GM12878 (cell line): ENCODE data around the gene ZNF672. TPM values are rescaled to one million over a fixed set of nuclear protein-coding genes. Genes with fewer than 3 reads are reported as not detected.

Source experiments
- ATF2 ChIP-seq: IDR thresholded peaks from 2 replicates; pipeline ENCODE4 v1.6.1; 2012; ENCODE audit warnings: low read length, inconsistent platforms
- CREM ChIP-seq: IDR thresholded peaks from 2 replicates; pipeline ENCODE4 v1.6.1; 2014; ENCODE audit warnings: antibody characterized with exemption, low read depth
- ESRRA ChIP-seq: IDR thresholded peaks from 2 replicates; pipeline ENCODE4 v1.6.1; 2012; ENCODE audit warnings: mild to moderate bottlenecking, low read length, improper control_type of control experiment
- ETV6 ChIP-seq, 2 experiments: fragments of 450-650 bp in 1 of 2; IDR thresholded peaks in 1 of 2; conservative IDR thresholded peaks in 1 of 2; 2 replicates each; pipeline ENCODE4 v1.6.1; 2014; ENCODE audit warnings: antibody characterized with exemption in 1 of 2, borderline replicate concordance in 1 of 2, low read depth in 1 of 2, mild to moderate bottlenecking in 1 of 2, moderate library complexity in 1 of 2
- EZH2 ChIP-seq: IDR thresholded peaks from 2 replicates; pipeline ENCODE4 v1.6.1; 2012; ENCODE audit warnings: low read depth, mild to moderate bottlenecking, control low read depth, inconsistent platforms, low read length, borderline replicate concordance; ENCODE audit not compliant: control insufficient read depth
- FOXM1 ChIP-seq: IDR thresholded peaks from 2 replicates; pipeline ENCODE4 v1.6.1; 2012; ENCODE audit warnings: low read depth, mild to moderate bottlenecking, inconsistent platforms, low read length, moderate library complexity
- IKZF1 ChIP-seq: fragments of 450-650 bp; conservative IDR thresholded peaks from 2 replicates; pipeline ENCODE4 v1.6.1; 2017; ENCODE audit warnings: antibody characterized with exemption, mild to moderate bottlenecking
- IKZF2 ChIP-seq, 2 experiments: fragments of 450-650 bp; IDR thresholded peaks; 2 replicates each; pipeline ENCODE4 v1.6.1; 2017; ENCODE audit warnings: mild to moderate bottlenecking in 2 of 2, moderate library complexity in 2 of 2
- KAT2A ChIP-seq: conservative IDR thresholded peaks from 2 replicates; pipeline ENCODE4 v1.6.1; 2011; ENCODE audit warnings: low read depth, low read length; ENCODE audit not compliant: control insufficient read depth
- NR2F1 ChIP-seq: fragments of 450-650 bp; conservative IDR thresholded peaks from 2 replicates; pipeline ENCODE4 v1.6.1; 2017; ENCODE audit warnings: mild to moderate bottlenecking
- POLR2AphosphoS2 ChIP-seq: IDR thresholded peaks from 2 replicates; pipeline ENCODE4 v1.6.1; 2011; ENCODE audit warnings: low read depth, mild to moderate bottlenecking, low read length, improper control_type of control experiment, moderate library complexity
- RAD51 ChIP-seq: fragments of 450-650 bp; IDR thresholded peaks from 2 replicates; pipeline ENCODE4 v1.6.1; 2016; ENCODE audit warnings: moderate library complexity, mild to moderate bottlenecking, inconsistent platforms
- RELB ChIP-seq: fragments of 450-650 bp; IDR thresholded peaks from 2 replicates; pipeline ENCODE4 v1.6.1; 2017; ENCODE audit warnings: low read depth, mild to moderate bottlenecking, moderate library complexity
- SKIL ChIP-seq: fragments of 450-650 bp; IDR thresholded peaks from 2 replicates; pipeline ENCODE4 v1.6.1; 2017; ENCODE audit warnings: mild to moderate bottlenecking, low read depth, inconsistent platforms; ENCODE audit not compliant: poor library complexity, severe bottlenecking
- TCF3 ChIP-seq: IDR thresholded peaks from 2 replicates; pipeline ENCODE4 v1.6.1; 2012; ENCODE audit warnings: low read depth, mild to moderate bottlenecking, low read length, borderline replicate concordance; ENCODE audit not compliant: insufficient read depth
- USF1 ChIP-seq: IDR thresholded peaks from 2 replicates; pipeline ENCODE4 v1.6.1; 2011; ENCODE audit warnings: borderline replicate concordance, low read depth, mild to moderate bottlenecking, moderate library complexity, mixed read lengths, low read length; ENCODE audit not compliant: insufficient read depth; ENCODE audit errors: extremely low read length
- ZNF592 ChIP-seq: fragments of 450-650 bp; IDR thresholded peaks from 2 replicates; pipeline ENCODE4 v1.6.1; 2017; ENCODE audit warnings: mild to moderate bottlenecking, moderate library complexity
- polyA plus RNA-seq, 11 experiments: library from polyadenylated mRNA; depleted of rRNA in 4 of 11; unstranded in 6 of 11; stranded (reverse) in 5 of 11; fragments of >200 nt; fragmentation: Nextera tagmentation in 4 of 11; fragmentation: Illumina TruSeq in 1 of 11; extraction: Ambion mirVana in 4 of 11; extraction: Trizol in 1 of 11; gene quantifications; 1 replicate in 1 of 11; 2 replicates in 10 of 11; pipeline versions ENCODE4 v1.2.1 to v1.2.3, GENCODE V29; 2011 to 2016; ENCODE audit warnings: inconsistent platforms in 2 of 11, missing spikeins in 2 of 11, low read depth in 1 of 11
- total RNA-seq, 4 experiments: library from RNA; depleted of rRNA in 3 of 4; stranded (reverse); fragments of >200 nt in 3 of 4; fragmentation: Illumina TruSeq in 1 of 4; extraction: Trizol in 1 of 4; gene quantifications; 2 replicates each; pipeline versions ENCODE4 v1.2.1 to v1.2.3, GENCODE V29; 2013 to 2021

The ZNF672 gene
- total and polyA plus RNA-seq, 10 of the 15 experiments (the other 5 are each of a cell fraction or from before 2014, with no cell fraction given) = 2.9 to 51.3 (median 39.8) TPM

- no peak for TF ChIP-seq ESRRA
- TF ChIP-seq KAT2A = no peak
- TF ChIP-seq IKZF2 (IDR thresholded peaks at IDR 0.05) = peak; percentile 74 to 79
- no peak for TF ChIP-seq RAD51
- TF ChIP-seq ZNF592 = no peak
- TF ChIP-seq RELB = peak; percentile 70
- TF ChIP-seq NR2F1 = peak; percentile 53
- no peak for TF ChIP-seq POLR2AphosphoS2
- TF ChIP-seq USF1 = no peak
- 0 out of 2 replicates have a peak, but pooled peaks have one; percentile 38 for TF ChIP-seq FOXM1
- peak; percentile 2; the same call in 1 of the 2 replicates for TF ChIP-seq CREM
- TF ChIP-seq EZH2 = no peak
- peak; percentile 80 for TF ChIP-seq IKZF1
- TF ChIP-seq TCF3 = peak; percentile 15; the same call in 1 of the 2 replicates
- TF ChIP-seq ATF2 = no peak
- TF ChIP-seq ETV6 (conservative IDR thresholded peaks at IDR 0.05 in 1 of 2, IDR thresholded peaks at IDR 0.05 in 1 of 2; ENCODE audit: borderline replicate concordance in 1 of 2, low read depth in 1 of 2) = peak in 1 of 2 experiments; percentile 12; a peak in 1 of 4 replicates
- TF ChIP-seq SKIL = no peak
These were observed 33.0 kb upstream of the ZNF672 start (continued) for GRCh38 chr1:248804771-248805681.
